AG20443 (cell line): ENCODE results near the gene UBAC1.

Experiments used
- DNase-seq: peaks from one replicate; pipeline ENCODE4 v3.0.0; 2012; ENCODE audit warnings: low spot score, mixed read lengths

UBAC1 gene, protein sequence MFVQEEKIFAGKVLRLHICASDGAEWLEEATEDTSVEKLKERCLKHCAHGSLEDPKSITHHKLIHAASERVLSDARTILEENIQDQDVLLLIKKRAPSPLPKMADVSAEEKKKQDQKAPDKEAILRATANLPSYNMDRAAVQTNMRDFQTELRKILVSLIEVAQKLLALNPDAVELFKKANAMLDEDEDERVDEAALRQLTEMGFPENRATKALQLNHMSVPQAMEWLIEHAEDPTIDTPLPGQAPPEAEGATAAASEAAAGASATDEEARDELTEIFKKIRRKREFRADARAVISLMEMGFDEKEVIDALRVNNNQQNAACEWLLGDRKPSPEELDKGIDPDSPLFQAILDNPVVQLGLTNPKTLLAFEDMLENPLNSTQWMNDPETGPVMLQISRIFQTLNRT

DNA sequence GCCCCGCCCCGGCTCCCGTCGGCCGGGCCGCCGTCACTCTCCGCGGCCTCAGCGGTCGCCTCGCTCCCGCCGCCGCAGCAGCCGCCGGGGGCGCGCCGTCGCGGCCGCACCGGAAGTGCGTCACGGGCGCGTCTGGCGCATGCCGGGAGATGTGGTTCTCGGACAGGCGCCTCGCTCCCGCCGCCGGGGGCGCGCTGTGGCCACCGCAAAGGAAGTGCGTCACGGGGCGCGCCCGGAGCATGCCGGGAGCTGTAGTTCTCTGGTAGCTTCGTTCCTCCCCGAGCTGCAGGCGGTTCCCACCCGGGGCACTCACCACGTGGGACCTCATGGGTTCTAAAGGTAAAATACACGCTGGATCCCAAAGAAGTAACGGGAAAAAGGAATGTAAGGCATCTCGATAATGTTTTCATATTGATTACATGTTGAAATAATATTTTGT is at the start of gene UBAC1:
Gene UBAC1 (minus strand): TSS at position 97 of the 439 bp plus-strand sequence. CDS start 211 bp downstream, outside the sequence.
- peak; percentile 100 for DNase-seq

- DNase-seq = no peak
Measured at GRCh38 chr9:136010615-136011361, 49.6 kb upstream of the UBAC1 start.

GRCh38 chr9:136010176-136010575 is 49.0 kb upstream of the UBAC1 start:
- no peak for DNase-seq

DNA sequence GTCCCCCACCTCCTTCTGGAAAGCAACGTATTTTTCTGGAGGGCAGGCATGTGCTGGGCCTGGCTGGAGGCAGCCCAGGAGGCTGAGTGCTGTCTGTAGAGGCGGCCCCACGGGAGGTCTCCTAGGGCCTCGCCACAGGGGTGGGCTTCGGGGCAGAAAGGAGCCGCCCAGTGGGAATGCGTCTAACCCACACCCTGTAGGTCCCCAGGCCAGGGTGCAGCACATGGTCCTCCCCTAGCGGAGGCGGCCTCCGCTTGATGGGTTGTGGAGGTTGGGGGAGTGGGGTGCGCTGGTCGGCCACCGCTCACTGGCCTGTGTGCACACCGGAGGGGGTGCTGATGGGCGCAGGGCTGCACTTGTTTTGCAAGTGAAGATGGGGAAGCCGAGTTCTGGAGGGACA is 48.3 kb upstream of the UBAC1 start:
- no peak for DNase-seq

DNA sequence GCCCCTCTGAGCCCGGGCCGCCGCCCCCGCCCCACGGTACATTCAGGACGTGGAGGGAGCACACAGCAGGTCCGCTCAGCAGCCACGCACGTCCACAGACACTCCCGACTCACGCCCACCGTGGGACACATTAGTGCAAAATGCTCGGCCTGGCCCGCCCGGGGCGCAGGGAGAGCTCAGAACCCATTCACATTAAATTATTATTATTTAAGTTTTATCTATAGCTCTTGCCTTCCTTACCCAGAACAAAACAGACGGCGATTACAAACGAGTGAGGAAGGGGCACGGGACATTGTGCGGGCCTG is 47.5 kb upstream of the UBAC1 start:
- DNase-seq = no peak

DNA sequence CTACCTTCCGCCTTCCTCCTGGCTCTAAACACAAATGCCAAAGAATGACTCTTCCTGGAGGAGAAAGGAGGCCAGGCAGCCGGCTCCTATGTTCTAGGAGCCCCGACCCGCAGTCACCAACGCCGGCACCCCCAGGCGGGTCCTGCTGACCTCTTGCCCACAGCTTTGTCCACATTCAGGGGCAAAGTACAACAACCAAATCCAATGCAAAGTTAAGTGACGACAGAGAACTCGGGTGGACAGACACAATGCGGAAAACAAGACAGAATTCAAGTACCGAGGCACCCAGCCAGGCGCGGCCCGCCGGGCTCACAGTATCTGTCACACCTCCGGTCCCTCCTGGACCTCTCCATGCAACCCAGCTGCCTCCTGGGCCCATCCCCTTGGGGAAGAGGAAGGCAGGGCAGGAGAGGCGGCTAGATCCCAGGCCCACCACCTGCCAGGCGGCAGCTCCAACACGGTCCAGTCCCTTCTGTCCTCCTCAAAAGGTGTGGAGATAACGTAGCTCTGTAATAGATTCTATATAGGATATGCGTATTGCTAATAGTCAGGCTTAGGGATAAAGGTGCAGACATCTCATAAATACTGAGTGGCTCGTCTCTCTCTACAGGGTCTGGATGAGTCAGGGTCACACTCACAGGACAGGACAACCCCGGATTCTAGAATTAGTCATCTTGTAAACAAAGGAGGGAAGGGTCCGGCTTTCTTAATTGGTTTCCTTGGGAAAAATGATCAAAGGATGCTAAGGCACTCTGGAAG is 46.9 kb upstream of the UBAC1 start:
- peak; percentile 32 for DNase-seq

DNA sequence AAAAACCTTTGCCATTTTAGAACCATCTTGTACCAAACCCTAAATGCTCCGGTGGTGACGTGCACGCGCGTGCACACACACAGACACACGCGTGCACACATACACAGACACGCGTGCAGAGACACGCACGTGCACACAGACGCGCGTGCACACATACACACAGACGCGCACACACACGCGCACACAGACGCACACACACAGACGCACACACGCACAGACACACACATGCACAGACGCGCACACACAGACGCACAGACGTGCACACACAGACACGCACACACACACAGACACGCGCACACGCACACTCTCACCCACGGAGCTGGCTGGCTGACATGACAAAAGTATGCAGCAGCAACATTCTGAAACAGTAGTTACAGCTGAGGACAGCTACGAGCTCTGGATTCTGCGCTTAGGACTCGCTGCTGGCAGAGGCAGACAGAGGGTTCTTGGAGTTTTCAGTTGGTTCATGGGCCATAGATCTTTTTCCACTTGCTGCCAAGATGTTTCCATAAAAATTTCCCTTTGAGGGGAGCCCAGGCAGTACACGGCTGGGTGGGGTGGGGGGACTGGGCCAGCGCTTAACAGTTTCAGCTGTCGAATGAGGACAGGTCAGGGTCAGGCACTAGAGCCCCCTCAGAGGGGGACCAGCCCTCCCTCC is 46.2 kb upstream of the UBAC1 start:
- no peak for DNase-seq

GRCh38 chr9:136006169-136006568 is 45.0 kb upstream of the UBAC1 start:
- DNase-seq = no peak

DNA sequence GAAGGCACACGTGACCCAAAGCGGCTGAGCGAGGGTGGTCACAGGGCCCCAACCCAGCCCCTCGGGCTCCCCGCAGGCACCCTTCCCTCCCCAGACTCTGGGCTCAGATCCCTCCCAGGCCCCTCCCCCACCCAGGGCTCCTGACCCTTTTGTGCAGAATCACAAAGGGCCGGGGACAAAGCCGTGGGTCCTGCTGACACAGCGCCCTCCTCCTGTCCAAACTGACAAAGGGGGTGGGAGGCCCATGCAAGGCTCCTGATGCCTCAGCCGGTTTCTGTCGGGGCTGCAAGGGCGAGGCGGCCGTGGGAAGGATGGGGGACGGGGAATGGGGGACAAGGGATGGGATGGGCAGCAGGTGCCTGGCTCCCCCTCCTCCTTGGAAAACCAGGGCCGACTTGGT is 43.5 kb upstream of the UBAC1 start:
- no peak for DNase-seq

DNA sequence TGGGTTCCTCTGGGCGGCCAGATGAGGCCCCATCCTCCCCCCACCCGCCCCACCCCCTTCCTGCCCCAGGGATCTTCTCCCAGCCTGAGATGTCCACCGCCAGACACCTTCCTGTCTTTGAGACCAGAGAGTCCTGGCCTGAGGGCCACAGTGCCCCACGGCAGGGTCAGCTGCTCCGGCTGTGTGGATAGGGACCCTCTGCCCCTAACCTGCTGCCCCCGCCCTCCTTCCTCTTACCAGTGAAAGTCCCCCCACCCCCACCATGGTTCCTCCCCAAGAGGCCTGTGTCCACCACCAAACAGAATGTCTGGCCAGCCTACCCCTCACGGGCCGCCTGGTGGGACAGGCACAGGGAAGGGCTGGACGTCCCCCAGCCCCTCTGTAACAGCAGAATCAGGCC is 43.0 kb upstream of the UBAC1 start:
- DNase-seq = no peak

GRCh38 chr9:136003411-136004218 is 42.4 kb upstream of the UBAC1 start:
- DNase-seq = no peak

DNA sequence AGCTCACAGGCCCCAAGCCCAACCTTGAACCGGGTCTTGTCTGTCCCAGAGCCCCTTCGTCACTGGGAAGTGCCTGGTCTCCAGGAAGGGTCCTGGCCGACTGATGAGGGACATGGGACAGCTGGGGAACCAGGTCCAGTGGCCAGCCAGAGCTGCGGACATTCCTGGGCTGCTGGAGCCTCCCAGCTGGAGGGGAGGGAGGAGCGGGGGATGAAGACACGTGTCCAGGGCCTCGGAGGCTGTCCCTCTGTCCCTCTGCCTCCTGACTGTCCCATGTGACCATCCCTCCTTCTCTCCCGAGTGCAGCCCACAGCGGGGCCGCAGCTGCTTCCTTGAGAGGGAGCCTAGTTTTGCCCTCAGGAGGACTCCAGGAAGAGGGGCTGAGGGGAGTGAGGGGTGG is 41.7 kb upstream of the UBAC1 start:
- peak; percentile 74 for DNase-seq

GRCh38 chr9:136002215-136002614 is 41.0 kb upstream of the UBAC1 start:
- DNase-seq = no peak

DNA sequence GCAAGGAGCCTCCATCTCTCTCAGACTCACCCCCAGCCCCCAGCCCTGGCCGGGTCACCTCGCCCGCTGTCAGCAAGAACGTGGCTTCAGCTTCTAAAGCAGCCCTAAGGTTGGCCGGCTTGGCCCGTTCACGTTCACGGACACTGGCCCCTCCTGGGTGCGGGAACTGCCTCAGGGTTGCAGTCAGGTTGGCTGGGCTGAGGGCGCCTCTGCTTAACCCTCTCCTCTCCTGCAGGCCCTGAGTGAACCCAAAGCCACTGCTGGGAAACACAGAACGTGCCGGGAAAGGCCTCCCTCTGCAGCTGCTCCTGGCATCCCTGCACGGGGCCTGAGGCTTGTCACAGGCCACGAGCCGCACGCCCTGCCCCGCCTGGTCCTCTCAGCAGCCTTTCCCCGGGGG is 40.1 kb upstream of the UBAC1 start:
- DNase-seq = no peak

DNA sequence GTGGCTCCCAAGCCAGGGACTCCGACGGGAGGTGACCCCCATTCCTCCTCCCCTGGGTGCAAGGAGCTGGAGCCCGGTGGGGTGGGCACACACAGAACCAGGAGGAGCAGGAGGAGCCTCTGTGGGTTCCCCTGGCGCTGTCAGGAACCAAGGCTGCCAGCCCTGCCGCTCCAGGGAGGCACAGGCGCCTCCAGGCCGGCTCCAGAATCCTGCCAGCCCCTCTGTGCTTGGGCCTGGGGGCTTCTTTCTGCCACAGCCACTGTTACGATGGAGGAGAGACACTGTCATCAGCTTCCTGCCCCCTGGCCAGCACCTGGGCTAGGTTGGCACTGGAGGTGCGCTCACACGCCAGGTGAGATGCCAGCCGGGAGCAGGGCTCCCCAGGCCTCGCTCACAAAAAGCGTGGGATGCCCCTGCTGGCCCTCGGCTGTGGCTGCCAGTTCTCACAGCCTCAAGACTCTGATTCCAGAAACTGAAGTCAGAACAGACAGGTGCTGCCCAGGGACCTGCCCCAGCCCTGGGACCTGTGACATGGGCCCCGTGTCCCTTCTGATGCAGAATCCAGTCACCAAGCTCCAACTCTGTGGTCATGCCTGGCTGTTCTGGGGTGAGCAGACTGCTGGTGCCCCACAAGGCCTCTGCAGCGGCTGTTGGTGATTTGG is 37.4 kb upstream of the UBAC1 start:
- no peak for DNase-seq

DNA sequence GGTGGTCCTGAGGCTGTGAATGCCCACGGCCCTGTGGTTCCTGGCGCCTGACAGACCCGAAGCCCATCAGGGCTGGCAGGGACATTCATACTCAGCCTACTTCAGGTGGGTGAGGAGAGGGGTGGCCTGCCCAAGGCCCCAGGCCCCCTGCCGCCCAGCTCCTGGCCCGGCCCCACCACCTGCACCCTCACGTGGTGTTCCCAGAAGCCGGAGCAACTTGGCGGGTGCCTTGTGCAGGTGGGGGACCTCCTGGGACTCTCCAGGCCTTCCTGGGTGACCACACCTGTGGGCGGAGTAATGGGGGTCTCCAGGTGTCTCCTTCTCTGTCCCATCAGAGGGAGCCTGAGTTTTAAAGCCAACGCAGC is 36.8 kb upstream of the UBAC1 start:
- DNase-seq = no peak

DNA sequence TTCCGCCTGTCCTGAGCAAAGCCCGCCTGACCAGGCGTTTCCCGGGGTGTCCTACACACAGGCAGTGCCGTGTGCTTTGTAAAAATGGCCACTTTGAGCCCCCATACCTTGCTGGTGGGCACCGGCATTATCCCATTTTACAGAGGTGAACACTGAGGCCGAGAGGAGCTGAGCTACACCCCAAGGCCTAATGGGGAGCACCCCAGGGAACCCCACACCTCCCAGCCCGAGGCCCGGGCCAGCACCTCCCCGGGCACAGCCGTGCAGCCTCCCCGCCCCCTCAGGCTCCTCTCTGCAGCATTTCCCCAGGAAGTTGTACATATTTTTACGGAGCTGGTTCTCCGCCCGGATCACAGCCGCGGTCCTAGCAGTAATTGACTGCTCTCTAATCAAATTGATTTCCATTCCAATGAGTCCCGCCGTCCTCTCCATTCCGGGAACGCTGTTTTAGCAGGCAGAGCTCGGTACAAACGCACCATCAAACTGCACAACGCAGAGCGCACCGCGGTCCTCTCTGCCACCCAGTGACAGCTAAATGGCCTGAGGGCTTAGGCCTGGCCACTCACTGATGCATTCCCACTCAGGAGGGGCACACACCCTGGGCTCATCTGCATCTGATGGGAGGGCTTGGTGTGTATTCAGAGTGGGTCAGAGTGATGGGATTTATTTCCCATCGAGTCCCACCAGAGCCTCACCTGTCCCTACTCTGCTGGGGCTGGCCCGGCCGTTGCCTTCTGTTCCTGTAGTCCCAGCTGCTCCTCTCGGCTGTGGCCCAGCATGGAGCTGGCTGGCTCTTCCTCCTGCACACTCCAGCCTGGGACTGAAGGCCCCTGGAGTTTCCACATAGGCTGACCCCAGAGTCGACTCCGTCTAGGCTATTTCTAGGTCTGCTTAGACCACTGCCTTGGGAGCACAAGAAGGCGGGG is 36.2 kb upstream of the UBAC1 start:
- DNase-seq = no peak

GRCh38 chr9:135995816-135996215 is 34.6 kb upstream of the UBAC1 start:
- no peak for DNase-seq

DNA sequence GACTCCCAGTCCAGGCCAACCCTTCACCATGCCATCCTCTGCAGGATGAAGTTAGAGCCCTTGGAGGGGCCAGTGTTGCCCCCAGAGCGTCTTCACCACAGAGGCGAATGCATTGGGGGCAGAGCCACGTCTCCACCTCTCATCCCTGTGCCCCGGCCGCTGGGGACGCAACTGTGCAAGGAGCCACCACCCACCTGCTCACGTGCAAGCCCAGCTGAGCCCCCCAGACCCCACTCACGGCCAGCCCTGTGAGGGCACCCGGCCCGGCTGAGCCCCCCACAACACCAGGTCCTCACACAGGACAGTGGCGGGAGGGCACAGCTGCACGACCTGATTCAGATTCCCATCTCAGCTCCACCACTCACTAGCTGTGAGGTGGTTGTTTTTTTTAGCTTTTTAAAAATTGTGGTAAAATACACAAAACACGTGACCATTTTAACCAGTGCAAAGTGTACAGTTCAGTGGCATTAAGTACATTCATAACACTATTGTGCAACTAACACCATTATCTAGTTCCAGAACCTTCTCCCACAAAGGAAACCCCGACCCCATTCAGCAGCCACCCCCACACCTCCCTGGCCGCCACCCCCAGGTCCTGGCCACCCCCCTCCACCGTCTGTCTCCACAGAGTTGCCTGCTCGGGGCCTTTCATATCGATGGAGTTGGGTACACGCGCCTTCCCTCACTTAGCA is 33.5 kb upstream of the UBAC1 start:
- DNase-seq = no peak
